Measurements from ENCODE around the gene ZFP30. TPM values are rescaled to one million over a fixed set of nuclear protein-coding genes. Genes with fewer than 3 reads are reported as not detected.
A peak's percentile ranks its signal among the peaks of the same experiment; 100 is the strongest.

ZFP30 gene
- total RNA-seq = 10.7 to 18.3 TPM (median 15.1 TPM) in 3 replicates
- long read RNA-seq, partial matches to known transcripts = 0 of 2 reads
- long read RNA-seq, other reads (novel, unspliced or antisense) = 2 of 2 reads

GRCh38 chr19:37655301-37655688 lies at the start of gene ZFP30:
TSS of gene ZFP30 (minus strand) at chr19:37655465. CDS start at chr19:37647822, 7,643 bp downstream.
- Mint-ChIP-seq H3K27me3 (ENCODE audit: low read depth) (no peaks in the 10 kb centered on the region), H3K36me3 (ENCODE audit: low read depth) (peaks cover 4% of the 10 kb centered on the region), H3K9me3 (ENCODE audit: low read depth) (peaks cover 22% of the 10 kb centered on the region), H3K4me1 (ENCODE audit: low read depth) (peaks cover 20% of the 10 kb centered on the region), H3K27ac (ENCODE audit: unreplicated experiment) (peak within 1 kb of the TSS; percentile 82), H3K4me3 (ENCODE audit: unreplicated experiment) (peak within 1 kb of the TSS; percentile 93)
- TF ChIP-seq CTCF (IDR thresholded peaks at IDR 0.05) = no peak
- DNase-seq (ENCODE audit: low spot score) = peak; percentile 97

- Mint-ChIP-seq H3K4me1 (ENCODE audit: low read depth) (no peaks in the 10 kb centered on the region), H3K27me3 (ENCODE audit: low read depth) (no peaks in the 10 kb centered on the region), H3K9me3 (ENCODE audit: low read depth) (peaks cover 54% of the 10 kb centered on the region), H3K4me3 (ENCODE audit: unreplicated experiment) (no peak overlapping the region), H3K27ac (ENCODE audit: unreplicated experiment) (no peak overlapping the region), H3K36me3 (ENCODE audit: low read depth) (peaks cover 43% of the 10 kb centered on the region)
- no peak for DNase-seq (ENCODE audit: low spot score)
- no peak for TF ChIP-seq CTCF (IDR thresholded peaks at IDR 0.05)
Observed at GRCh38 chr19:37699057-37699456, 43.8 kb upstream of the ZFP30 start.

GRCh38 chr19:37698216-37698615 lies 43.0 kb upstream of the ZFP30 start:
- DNase-seq (ENCODE audit: low spot score) = no peak
- H3K27ac Mint-ChIP-seq (ENCODE audit: unreplicated experiment) = no peak overlapping the region
- no peak for TF ChIP-seq CTCF (IDR thresholded peaks at IDR 0.05)
- H3K9me3 Mint-ChIP-seq (ENCODE audit: low read depth) = peaks cover 50% of the 10 kb centered on the region
- no peaks in the 10 kb centered on the region for H3K4me1 Mint-ChIP-seq (ENCODE audit: low read depth)
- peaks cover 38% of the 10 kb centered on the region for H3K36me3 Mint-ChIP-seq (ENCODE audit: low read depth)
- H3K27me3 Mint-ChIP-seq (ENCODE audit: low read depth) = no peaks in the 10 kb centered on the region
- H3K4me3 Mint-ChIP-seq (ENCODE audit: unreplicated experiment) = no peak overlapping the region

GRCh38 chr19:37695144-37695899 lies 40.1 kb upstream of the ZFP30 start:
- Mint-ChIP-seq H3K36me3 (ENCODE audit: low read depth) (peaks cover 28% of the 10 kb centered on the region), H3K4me3 (ENCODE audit: unreplicated experiment) (no peak overlapping the region), H3K9me3 (ENCODE audit: low read depth) (peaks cover 36% of the 10 kb centered on the region), H3K27me3 (ENCODE audit: low read depth) (no peaks in the 10 kb centered on the region), H3K4me1 (ENCODE audit: low read depth) (peaks cover 11% of the 10 kb centered on the region), H3K27ac (ENCODE audit: unreplicated experiment) (no peak overlapping the region)
- no peak for TF ChIP-seq CTCF (IDR thresholded peaks at IDR 0.05)
- DNase-seq (ENCODE audit: low spot score) = no peak

GRCh38 chr19:37692956-37693620 lies 37.8 kb upstream of the ZFP30 start:
- no peaks in the 10 kb centered on the region for H3K27me3 Mint-ChIP-seq (ENCODE audit: low read depth)
- H3K27ac Mint-ChIP-seq (ENCODE audit: unreplicated experiment) = no peak overlapping the region
- peaks cover 17% of the 10 kb centered on the region for H3K9me3 Mint-ChIP-seq (ENCODE audit: low read depth)
- H3K4me3 Mint-ChIP-seq (ENCODE audit: unreplicated experiment) = peak overlapping the region; percentile 22
- H3K36me3 Mint-ChIP-seq (ENCODE audit: low read depth) = peaks cover 12% of the 10 kb centered on the region
- H3K4me1 Mint-ChIP-seq (ENCODE audit: low read depth) = peaks cover 11% of the 10 kb centered on the region
- TF ChIP-seq CTCF (IDR thresholded peaks at IDR 0.05) = no peak
- no peak for DNase-seq (ENCODE audit: low spot score)
